ENCODE data around the gene CTDP1. TPM values are rescaled to one million over a fixed set of nuclear protein-coding genes. Genes with fewer than 3 reads are reported as not detected.

Gene CTDP1
- polyA plus RNA-seq, 3 donors = 10.3 to 11.3 (median 10.5) TPM

DNA sequence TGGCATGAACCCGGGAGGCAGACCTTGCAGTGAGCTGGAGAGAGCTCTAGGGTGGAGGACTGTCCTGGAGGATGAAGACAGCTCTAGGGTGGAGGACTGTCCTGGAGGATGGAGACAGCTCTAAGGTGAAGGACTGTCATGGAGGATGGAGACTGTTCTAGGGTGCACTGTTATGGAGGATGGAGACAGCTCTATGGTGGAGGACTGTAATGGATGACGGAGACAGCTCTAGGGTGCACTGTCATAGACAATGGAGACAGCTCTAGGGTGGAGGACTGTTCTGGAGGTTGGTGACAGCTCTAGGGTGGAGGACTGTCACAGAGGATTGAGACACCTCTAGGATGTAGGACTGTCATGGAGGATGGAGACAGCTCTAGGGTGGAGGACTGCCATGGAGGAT is 97.1 kb downstream of the CTDP1 start:
- DNase-seq (ENCODE audit: low read depth in 3 of 3, low spot score in 2 of 3) = no peak

DNA sequence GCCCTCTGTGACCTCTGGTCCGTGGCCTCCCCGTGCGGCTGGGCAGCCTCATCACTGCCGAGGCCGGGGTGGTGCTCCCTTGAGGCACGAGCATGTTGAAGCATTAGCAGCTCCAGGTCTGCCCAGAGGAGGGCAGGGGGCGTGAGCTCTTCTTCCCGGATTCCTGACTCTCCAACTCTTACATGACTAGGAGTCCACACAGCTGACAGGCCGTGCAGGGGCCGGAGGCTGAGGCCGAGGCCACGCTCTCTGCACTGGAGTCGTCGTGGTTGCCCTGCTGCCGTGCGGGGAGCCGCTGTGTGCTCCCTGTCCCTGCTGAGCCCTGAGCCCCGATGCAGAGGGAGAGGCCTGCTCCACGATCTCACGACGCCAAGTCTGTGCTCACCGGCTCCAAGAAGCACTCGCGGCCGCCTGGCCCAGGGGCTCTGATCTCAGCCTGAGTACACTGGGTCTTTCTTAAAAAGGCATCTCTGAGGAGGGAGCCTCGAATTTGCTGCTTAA is 98.7 kb downstream of the CTDP1 start:
- no peak for DNase-seq (ENCODE audit: low read depth in 3 of 3, low spot score in 2 of 3)

DNA sequence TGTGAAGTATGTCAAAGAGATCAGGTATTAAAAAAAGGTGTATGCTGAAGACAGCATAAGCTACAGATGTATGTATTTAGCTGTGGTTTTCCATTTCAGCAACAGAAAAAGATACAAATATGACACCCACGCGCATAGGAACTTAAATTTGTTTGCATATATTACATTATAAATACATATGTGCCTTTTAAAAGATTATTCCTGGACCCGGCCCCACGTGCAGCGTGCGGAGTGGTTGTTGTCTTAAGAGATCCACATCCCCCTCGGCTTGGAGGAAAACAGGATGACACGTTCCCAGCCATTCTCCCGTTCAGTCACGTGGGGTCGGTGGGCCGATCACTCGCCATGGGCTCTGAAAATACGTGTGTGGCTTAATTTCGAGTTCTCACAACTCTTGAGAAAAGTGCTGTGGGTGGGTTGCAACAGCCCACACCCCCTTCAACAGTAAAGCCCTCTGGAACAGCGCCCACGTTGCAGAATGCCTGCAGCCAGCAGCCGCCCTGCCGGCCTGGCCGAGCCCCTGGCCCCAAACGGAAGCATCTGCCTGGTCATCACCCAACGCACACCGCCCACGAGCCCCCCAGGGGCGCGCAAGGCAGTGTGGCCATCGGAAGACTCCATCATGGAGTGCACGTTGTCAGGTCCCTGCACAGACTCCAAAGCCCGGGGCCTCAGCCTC is 99.6 kb downstream of the CTDP1 start:
- DNase-seq (ENCODE audit: low read depth in 3 of 3, low spot score in 2 of 3) = no peak

DNA sequence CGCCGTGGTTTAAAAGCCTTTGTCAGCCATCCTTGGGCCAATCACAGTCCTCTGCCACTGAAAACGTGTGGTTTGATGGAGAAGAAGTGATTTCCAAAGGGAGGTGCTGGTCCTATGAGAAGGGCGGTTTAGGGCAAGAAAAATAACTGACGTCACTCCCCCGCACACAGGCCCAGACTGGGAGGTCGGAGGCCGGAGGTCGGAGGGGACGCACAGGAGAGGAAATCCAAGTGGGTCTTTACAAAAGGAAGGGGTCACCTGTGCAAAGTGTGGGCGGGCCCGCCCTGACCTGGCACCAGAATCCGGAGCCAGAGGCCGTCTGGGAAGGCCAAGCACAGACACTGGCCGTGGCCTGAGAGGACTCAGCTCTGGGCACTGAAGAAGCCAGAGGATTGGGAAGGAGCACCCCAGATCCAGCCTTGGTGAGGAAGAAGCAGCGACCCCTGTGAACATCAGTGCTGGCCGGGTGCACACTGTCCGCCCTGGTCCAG is 100.1 kb downstream of the CTDP1 start:
- DNase-seq (ENCODE audit: low read depth in 3 of 3, low spot score in 2 of 3) = no peak

DNA sequence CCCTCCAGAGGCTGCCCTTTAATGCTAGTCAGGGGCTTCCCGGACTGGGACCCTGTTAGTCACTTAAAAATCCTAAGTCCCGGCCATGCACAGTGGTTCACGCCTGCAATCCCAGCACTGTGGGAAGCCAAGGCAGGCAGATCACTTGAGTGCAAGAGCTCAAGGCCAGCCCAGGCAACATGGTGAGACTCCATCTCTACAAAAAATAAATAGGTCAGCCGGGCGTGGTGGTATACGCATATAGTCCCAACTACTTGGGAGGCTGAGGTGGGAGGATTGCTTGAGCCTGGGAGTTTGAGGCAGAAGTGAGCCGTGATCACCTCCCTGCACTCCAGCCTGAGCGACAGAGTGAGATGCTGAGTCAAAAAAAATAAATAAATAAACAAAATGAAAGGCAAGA is 100.9 kb downstream of the CTDP1 start:
- no peak for DNase-seq (ENCODE audit: low read depth in 3 of 3, low spot score in 2 of 3)

DNA sequence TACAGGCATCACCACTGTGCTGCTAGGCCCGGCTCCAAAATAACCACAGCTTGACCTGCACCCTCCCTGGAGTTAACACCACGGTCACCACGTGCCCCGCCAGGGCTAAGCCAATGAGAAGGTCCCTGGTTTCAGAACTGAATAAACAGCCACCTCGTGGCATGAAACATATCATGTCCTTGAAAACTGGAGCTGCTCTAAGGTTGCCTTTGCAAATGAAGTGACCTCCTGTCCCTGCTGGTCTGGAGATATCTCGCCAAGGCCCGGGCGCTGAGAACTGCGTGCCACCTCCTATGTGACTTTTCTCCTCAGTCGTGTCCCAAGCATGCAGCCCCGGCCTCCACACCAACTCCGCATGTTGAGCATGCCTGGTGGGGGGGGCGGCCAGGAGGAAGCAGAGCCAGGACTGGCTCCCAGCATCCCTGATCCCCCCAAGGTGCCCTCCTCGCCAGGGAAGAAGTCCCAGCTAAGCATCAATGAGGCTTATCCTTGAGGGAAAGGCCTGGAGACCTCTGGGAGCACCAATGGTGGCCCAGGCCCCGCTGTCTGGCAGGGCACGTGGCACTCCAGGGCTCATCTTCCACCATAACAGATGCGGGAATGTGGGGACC is 101.8 kb downstream of the CTDP1 start:
- DNase-seq (ENCODE audit: low read depth in 3 of 3, low spot score in 2 of 3) = no peak

DNA sequence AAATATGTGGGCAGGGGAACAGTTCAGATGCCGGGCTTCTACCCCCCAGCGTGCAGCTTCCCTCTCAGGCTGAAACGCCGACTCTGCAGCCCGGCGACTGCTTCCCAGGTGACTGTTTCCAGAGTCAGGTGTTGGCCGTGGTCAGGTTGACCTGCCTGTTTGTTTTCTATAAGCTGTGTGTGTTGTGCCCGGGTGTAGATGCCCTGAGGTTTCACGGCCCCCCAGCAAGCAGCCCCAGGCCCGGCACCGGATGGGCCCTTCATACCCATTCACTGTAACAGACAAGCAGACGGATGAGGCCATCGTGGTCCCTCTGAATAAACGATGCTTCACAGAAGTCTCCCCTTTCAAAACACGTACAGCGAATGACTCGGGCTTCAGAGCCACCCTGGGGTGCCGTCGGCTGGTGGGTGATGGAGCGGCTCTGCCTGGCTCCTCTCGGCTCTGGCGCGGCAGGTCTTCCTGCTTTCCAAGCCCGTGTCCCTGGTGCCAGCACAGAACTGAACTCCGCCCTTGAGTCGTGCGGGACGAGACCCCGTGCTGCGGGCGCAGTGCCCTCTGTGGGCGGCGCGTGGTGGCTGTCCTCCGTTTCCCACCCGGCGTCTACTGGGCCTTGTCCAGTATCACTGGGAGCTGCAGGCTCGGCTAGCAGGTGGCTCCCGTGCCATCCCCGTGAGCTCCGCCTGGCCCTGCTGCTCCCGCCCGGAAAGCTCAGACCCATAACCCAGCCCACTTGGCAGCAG is 103.1 kb downstream of the CTDP1 start:
- no peak for DNase-seq (ENCODE audit: low read depth in 3 of 3, low spot score in 2 of 3)

DNA sequence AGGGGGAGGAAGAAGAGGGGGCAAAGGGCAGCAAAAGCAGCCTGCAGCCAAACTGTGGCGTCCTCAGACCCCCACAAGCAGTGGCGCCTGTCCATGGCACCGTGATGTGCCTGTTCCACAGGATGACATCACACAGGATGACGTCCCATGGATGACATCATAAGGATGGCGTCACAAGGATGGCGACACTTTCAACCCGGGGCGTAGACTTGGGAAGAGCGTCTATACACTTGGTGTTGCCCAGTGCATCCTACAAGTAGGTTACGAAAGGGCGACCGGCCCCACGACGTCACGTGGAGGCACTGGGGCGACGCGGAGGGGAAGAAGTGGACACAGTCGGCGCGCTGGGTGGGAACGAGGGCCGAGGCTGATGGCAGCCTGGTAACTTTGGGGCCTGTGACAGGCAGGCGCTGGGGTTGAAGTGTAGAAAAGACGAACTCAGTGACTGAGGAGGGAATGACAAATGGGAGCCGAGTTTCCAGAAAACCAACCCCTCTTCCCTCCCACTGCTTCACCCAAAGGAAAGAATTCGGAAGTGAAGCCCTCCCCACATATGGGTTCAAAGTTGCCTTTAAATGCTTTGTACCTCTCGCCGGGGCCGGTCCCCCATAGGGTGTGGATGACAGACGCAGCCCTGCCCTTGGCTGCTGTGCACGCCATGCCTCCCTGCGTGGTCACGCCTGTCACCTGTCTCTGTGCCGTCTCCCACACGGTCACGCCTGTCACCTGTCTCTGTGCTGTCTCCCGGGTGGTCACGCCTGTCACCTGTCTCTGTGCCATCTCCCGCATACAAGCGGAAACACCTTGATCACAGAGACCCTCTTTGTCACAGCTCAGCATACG is 104.7 kb downstream of the CTDP1 start:
- no peak for DNase-seq (ENCODE audit: low read depth in 3 of 3, low spot score in 2 of 3)

DNA sequence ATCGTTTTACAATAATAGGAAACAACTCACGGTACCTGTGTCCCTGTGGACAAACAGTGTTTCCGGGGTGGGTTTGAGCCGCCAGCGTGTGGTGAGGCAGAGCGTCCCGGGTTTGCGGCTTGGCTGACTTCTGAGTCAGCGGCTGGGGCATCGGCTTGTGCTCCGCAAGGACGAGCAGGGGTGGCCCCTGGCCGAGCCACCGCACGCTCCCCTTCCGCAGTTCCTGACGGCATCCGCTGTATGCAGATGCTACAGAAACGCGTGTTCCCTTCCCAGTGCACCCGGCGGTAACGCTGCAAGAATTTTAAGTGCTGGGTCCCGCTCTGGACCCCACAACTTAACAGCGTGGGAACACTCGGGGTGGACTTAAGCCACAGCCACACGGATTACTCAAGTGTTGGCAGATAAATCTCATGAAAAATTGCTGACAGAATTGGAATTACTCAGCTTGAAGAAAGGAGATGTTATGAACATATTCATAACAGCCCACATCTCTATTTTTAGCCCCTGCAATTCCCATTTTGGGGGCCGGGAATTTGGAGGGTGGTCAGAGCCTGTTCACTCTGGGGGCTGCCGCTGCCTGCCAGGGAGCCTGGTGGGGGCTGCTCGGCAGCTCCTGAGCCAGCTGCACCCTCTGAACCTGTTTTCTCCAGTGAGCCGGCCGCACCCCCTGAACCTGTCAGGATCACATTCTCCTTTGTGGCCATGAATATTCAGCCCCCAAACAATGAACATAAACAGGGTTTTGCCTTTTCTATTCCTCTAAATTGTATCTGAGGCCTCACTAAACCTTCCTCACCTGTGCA is 105.6 kb downstream of the CTDP1 start:
- DNase-seq (ENCODE audit: low read depth in 3 of 3, low spot score in 2 of 3) = no peak

DNA sequence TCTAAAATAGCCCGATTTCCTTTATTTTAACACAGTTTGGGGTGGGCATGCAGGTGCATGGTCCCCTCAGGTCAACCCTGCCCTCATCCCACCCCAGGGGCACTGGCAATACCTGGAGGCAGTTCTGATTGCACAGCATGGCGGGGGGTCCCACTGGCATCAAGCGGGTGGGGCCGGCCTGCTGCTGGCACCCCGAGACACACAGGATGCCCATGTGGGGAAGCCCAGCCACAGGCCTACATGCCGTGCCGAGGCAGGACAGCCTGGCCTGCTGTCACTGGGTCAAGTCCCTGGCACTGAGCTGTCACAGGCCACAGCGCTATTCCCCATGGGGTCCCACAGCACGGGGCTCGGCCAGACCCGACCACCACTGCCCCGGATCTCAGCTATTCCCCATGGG is 106.2 kb downstream of the CTDP1 start:
- no peak for DNase-seq (ENCODE audit: low read depth in 3 of 3, low spot score in 2 of 3)

DNA sequence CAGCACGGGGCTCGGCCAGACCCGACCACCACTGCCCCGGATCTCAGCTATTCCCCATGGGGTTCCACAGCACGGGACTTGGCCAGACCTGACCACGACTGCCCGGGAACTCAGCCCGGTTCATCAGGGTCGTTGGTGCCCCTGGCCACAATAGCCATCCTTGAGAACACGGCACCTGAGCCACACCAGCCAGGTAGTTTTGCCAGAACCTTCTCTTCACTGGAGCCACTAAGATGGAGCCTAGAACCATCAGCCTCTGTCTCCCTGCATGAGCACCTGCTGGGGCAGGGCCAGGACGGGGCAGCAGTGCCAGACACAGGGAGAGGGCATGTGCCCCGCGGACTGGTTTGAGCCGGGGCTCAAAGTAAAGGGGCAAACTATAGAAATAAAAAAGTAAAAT is 106.7 kb downstream of the CTDP1 start:
- DNase-seq (ENCODE audit: low read depth in 3 of 3, low spot score in 2 of 3) = no peak

DNA sequence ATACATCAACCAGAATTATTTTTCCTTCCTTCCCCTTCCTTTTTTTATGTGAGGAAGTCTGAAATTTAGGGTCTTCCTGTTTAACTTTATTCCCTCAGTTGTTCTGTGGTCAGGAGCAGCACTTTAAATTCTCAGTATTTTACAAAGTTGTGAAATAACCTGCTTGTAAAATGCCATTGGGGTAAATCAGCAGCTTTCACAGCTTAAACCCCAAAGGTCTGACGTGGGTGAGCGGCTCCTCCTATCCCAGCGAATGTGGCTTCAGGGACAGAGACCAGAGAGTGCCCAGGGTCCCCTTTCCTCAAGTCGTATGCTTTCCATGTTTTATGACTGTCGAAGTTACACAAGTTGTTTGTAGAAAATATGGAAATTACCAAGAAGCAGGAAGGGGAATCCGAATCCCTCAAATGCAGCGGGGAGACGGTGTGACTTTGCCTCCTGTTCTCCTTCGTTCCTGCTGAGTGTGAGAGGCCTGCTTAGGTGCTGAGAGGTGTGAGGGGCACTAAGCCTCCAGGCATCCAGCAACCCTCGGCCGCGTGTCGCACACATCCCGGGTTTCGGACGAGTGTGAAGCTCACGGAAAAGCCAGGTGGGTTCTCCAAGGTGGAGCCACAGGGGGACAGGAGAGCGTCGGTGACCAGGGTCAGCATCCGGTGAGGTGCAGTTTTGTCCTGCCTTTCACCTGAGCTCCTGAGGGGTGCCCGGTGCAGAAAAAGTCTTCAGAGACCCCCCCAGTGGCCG is 107.4 kb downstream of the CTDP1 start:
- DNase-seq (ENCODE audit: low read depth in 3 of 3, low spot score in 2 of 3) = no peak

DNA sequence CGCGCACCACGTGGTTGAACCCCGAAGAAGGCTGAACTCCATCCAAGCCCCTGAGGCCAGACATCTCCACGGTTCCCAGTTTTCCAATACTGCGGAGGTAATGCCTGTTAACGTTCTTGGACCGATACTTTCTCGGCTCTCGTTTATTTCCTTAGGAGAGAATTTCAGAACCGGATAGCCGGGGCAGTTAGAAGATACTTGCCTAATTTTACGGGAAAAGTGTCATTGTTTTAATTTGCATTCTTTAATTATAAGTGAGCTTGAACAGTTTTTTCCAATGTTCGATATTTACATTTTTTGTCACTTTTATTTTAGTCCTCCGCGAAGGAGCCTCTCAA is 107.9 kb downstream of the CTDP1 start:
- DNase-seq (ENCODE audit: low read depth in 3 of 3, low spot score in 2 of 3) = no peak

DNA sequence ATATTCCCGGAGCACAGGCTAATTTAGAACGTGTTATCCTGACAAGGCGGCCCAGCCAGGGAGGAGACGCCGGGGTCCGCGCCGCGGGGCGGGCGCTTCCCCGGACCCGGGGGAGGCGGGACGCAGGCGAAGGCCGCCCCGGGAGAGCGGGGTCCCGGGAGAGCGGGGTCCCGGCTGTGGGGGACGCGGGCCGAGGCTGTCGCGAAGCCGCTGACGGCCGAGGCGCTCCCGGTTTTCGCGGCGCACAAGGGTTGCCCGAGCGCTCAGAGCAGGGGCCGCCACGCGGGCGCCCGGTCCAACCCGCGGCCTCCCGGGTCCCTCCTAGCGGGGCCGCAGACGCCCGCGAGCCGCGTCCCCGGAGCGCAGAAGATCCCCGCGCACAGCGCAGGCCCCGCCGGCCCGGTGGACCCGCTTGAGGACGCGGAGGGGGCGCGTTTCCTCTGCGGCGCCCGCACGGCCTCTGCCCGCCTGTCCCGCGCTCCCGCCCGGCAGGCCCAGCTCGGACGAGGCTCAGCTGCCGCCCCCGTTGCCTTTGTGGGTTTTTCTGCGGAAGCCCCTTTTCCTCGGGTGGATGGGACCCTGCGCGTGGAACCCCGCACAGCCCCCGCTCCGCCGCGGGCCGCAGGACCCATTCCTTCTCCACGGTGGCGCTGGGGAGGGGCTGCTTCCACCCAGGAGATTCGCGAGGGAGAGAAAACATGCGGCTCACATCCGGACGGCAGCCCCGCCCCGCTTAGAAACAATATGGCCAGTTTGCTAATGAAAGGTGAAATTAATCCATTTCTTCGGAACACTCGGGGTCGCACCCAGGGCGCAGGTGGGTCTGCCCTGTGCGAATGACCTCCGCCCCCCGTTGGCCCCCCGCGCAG is 108.5 kb downstream of the CTDP1 start:
- no peak for DNase-seq (ENCODE audit: low read depth in 3 of 3, low spot score in 2 of 3)

DNA sequence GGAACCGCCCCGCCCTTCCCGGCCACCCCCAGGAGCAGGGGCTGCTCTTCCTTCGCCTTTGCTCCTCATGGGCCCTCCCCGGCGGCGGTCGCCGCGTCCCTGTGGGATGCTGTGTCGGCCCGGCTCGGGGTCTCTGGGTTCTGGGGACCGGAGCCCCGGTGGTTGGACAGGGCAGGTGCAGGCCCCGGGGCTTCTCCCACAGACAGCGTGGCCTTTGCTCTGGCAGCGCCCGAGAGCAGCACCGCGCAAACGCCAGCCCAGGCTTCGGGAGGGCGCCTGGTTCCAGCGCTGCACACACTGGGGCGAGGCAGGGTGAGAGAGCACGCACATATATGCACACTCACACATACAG is 109.1 kb downstream of the CTDP1 start:
- DNase-seq (ENCODE audit: low read depth in 3 of 3, low spot score in 2 of 3) = no peak

DNA sequence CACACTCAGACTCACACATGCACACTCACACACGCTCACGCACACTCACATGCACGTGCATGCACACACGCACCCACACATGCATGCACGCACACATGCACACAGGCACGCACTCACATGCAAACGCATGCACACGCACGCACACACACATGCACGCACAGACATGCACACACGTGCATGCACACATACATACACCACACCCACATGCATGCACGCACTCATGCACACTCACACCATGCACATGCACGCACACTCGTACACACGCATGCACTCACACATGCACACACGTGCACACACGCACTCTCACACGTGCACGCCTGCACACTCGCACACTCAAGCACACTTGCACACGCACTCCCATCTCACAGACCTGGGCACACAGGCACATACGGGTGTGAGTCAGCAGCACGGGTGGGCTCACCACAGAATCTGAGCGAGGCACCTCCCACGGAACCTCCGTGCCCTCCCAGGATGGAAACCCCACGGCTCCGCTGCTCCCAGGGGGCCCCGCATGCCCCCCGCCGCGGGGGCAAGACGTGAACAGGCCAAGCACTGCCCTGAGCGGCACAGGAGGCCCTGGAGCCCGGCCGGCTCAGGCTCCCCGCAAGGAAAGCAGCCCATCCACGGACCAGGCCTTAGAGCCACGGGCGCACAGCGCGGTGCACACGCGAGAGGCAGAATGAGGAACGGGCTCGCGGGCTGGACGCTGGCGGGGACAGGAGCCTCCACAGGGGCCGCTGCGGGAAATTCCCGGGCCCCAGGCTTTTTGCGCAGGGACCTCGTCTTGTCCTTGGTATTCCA is 109.7 kb downstream of the CTDP1 start:
- no peak for DNase-seq (ENCODE audit: low read depth in 3 of 3, low spot score in 2 of 3)
